Effector memory CD8-positive, alpha-beta T cell (primary cell): Measurements from ENCODE around the gene EPB41L4B.

ENCODE experiments used
- ATAC-seq: fragments of 150-1000 bp; cut with Tn5 transposase; replicated peaks from 2 replicates; pipeline ENCODE4 v1.10.0; 2021; ENCODE audit warnings: mild to moderate bottlenecking, moderate library complexity
- DNase-seq, 3 experiments: peaks; one replicate each; pipeline ENCODE4 v3.0.0; 2021
- H3K27ac Mint-ChIP-seq, 2 donors: one replicate each; pipeline ENCODE4 v1.8.0; 2022; ENCODE audit warnings: mild to moderate bottlenecking in 2 of 2, mixed read lengths in 2 of 2, moderate library complexity in 2 of 2
- H3K27me3 Mint-ChIP-seq, 2 donors: one replicate each; pipeline ENCODE4 v1.8.0; 2022; ENCODE audit warnings: mixed read lengths in 2 of 2
- H3K36me3 Mint-ChIP-seq: one replicate; pipeline ENCODE4 v1.8.0; 2022; ENCODE audit warnings: mild to moderate bottlenecking, moderate library complexity, mixed read lengths; ENCODE audit not compliant: insufficient read depth
- H3K4me1 Mint-ChIP-seq, 2 donors: one replicate each; pipeline ENCODE4 v1.8.0; 2022; ENCODE audit warnings: low read depth in 2 of 2, mixed read lengths in 2 of 2
- H3K4me3 Mint-ChIP-seq, 2 donors: one replicate each; pipeline ENCODE4 v1.8.0; 2022; ENCODE audit warnings: mild to moderate bottlenecking in 2 of 2, mixed read lengths in 2 of 2, moderate library complexity in 2 of 2
- H3K9me3 Mint-ChIP-seq, 2 donors: one replicate each; pipeline ENCODE4 v1.8.0; 2022; ENCODE audit warnings: mixed read lengths in 2 of 2

EPB41L4B gene

DNA sequence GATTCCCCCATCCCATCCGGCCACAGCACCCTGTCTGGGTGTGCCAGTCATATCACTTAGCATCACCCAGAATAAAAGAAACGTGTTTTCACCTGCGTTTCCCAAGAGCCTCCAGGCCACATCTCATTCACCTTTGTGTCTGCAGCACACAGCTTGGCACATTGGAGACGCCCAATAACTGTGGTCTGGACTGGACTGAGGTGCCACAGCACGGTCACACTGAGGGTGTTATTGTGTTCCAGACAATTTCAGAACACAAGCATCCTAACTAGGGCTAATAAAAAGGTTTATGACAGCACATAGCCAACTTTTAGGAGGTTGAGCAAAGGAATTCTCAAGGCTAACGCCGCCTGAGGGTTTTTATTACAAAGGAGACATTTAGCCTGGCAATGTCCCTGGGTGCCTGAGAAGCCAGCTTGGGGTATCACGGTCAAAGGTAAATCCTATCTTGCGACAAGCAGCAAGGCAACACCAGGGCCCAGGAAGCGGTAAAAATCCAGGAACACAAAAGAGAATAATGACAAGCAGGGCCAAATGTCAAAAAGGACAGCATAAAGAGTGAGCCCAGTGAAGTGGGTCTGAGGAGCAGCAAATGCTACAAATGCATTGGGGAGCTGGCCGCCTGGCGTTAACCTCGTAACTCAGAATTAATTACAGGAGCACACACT is 3.4 kb downstream of the EPB41L4B start:
- Mint-ChIP-seq H3K4me3 (no peak overlapping the region), H3K36me3 (no peaks in the 10 kb centered on the region), H3K4me1 (peaks cover 4 to 7% of the 10 kb centered on the region in 2 donors), H3K9me3 (peaks cover 2 to 5% of the 10 kb centered on the region in 2 donors), H3K27ac (no peak overlapping the region), H3K27me3 (peaks cover 66 to 88% of the 10 kb centered on the region in 2 donors)
- ATAC-seq: no peak
- no peak for DNase-seq

DNA sequence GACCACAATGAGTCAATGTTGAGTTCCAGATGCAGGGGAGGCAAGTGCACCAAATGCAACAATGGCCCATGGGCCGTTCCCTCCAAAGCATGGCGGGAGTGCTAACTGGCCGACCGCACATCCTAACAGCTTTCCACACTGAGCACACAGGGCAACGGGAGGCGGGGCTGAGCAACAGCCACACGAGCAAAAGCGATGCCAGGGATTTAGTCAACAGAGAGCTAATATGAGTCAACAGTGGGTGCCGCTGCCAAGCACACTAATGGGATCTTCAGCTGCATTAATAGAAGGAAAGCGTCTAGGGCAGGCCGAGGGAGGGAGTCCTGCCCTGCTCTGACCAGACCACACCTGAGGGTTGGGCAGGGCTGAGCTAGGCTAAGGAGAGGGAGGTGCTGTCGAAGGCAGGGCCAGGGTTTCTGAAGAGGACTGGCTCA is 4.6 kb downstream of the EPB41L4B start:
- ATAC-seq (no peak), DNase-seq (no peak)
- H3K27ac Mint-ChIP-seq: no peak overlapping the region
- H3K4me1 Mint-ChIP-seq: peaks cover 4 to 11% of the 10 kb centered on the region in 2 donors
- H3K27me3 Mint-ChIP-seq: peaks cover 54 to 84% of the 10 kb centered on the region in 2 donors
- peaks cover 2 to 5% of the 10 kb centered on the region in 2 donors for H3K9me3 Mint-ChIP-seq
- no peaks in the 10 kb centered on the region for H3K36me3 Mint-ChIP-seq
- no peak overlapping the region for H3K4me3 Mint-ChIP-seq

DNA sequence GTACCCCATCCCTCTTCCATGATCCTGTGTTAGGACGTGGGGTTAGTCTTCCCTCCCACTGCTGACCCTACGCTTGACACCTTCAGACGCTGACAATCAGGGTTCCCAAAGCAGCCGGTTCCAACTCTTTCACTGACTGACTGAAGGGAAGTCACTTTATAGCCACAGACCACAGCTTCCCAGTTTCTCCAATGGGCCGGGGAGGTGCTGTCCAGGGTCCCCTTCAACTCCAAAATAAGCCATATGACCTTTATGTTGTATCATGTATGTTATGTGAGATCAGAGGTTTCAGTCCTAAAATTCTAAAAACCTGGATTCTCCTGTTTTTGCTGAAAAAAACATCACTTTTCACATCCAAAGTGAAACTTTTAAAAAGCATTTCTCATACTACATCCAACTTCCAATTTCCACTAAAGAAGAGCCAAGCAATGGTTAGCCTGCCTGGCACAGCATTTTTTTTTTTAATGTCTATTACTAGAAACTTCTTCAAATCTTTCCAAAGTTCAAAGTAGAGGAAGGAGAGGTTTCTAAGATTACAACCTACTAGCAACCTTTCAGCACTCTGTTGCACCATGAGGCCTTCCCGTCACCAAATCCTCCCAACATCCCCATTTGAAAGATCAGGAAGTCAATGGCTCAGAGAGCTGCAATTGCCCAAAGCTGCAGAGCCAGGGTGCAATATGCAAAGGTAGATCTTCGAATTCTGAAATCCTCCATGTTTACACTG is 5.2 kb downstream of the EPB41L4B start:
- peaks cover 0 to 8% of the 10 kb centered on the region in 2 donors for H3K4me1 Mint-ChIP-seq
- H3K4me3 Mint-ChIP-seq: no peak overlapping the region
- H3K9me3 Mint-ChIP-seq: peaks cover 0 to 5% of the 10 kb centered on the region in 2 donors
- no peak overlapping the region for H3K27ac Mint-ChIP-seq
- ATAC-seq (no peak), DNase-seq (no peak)
- H3K27me3 Mint-ChIP-seq: peaks cover 53 to 84% of the 10 kb centered on the region in 2 donors
- no peaks in the 10 kb centered on the region for H3K36me3 Mint-ChIP-seq

DNA sequence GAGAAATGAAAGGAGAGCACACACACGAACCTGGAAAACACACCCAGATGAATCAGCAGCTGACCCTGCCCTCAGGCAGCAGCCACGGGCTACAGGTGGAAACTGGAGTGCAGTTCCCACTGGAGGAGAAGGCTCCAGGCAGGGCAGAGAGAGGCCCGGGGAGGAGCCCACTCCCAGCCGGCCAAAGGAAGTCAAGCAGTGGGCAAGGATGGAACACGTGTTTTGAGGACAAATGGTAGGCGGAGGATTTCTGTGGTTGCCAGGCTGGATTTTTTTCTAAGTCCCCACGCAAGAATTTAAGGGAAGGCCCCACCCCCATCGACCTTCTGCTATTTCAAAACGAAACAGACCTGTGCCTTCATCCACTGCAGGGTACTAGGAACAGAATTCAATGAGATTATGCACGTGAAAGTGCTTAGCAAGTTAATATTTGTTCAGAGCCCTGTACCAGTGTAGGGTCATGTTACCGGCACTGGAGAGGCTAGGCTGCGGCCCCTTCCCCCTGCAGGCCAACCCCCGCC is 6.8 kb downstream of the EPB41L4B start:
- H3K4me3 Mint-ChIP-seq: no peak overlapping the region
- ATAC-seq (no peak), DNase-seq (no peak)
- H3K9me3 Mint-ChIP-seq: peaks cover 0 to 5% of the 10 kb centered on the region in 2 donors
- H3K36me3 Mint-ChIP-seq: no peaks in the 10 kb centered on the region
- no peak overlapping the region for H3K27ac Mint-ChIP-seq
- H3K4me1 Mint-ChIP-seq: peaks cover 0 to 4% of the 10 kb centered on the region in 2 donors
- peaks cover 66 to 81% of the 10 kb centered on the region in 2 donors for H3K27me3 Mint-ChIP-seq

DNA sequence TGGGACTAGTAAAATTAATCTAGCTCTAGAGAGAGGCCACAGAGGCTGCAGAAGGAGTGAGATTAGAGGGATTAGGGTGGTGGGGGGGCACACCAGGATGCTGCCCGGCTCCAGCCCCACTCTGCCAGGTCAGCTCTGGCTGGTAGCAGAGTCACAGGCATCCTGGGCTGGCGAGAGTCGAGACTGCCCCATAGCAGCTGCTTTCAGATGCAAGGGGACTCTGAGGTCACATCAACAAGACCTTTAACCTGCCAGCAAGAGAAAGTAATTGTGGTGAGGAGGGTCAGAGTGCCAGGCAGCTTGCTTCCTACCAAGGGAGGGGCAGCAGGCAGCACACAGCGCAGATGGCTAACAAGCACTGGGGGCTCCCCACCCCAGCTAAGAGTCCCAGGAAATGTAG is 7.5 kb downstream of the EPB41L4B start:
- Mint-ChIP-seq H3K9me3 (peaks cover 0 to 5% of the 10 kb centered on the region in 2 donors), H3K36me3 (no peaks in the 10 kb centered on the region), H3K27ac (no peak overlapping the region), H3K4me3 (no peak overlapping the region), H3K4me1 (peaks cover 0 to 4% of the 10 kb centered on the region in 2 donors), H3K27me3 (peaks cover 60 to 76% of the 10 kb centered on the region in 2 donors)
- no peak for DNase-seq
- no peak for ATAC-seq

DNA sequence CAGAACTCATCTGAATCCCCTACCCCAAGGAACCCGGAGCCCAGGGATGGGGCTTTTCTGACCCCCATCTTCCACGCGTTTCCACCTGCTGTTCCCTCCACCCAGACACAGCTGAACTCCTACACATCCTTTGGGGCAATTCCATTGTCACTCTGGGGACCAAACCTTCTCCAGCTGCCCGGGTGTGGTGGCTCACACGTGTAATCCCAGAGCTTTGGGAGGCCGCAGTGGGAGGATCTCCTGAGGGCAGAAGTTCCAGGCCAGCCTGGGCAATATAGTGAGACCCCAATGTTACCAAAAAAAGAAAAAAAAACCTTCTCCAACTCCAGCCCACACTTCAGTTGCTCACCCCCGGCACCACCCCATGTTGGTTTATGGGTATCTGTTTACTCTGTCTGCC is 8.1 kb downstream of the EPB41L4B start:
- Mint-ChIP-seq H3K4me3 (no peak overlapping the region), H3K4me1 (peaks cover 0 to 4% of the 10 kb centered on the region in 2 donors), H3K27ac (no peak overlapping the region), H3K36me3 (no peaks in the 10 kb centered on the region), H3K27me3 (peaks cover 58 to 76% of the 10 kb centered on the region in 2 donors), H3K9me3 (peaks cover 0 to 5% of the 10 kb centered on the region in 2 donors)
- DNase-seq (no peak), ATAC-seq (no peak)

DNA sequence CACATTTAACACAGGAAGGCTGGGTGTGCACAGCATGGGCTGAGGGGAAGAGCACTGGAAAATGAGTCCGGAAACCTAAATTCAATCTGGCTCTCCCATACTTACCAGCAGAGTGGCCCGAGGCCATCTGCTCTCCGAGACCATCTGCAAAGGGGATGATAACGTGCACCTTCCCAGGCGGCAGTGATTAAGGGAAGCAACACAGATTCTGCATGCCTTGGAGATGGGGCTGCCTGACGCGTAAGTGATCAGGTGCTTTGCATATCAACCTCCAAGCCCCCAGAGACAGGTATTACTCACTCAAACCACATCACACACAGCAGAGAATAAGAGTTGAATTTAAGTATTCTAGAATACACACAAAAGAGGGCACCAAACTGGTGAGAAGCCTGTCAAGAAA is 9.1 kb downstream of the EPB41L4B start:
- no peaks in the 10 kb centered on the region for H3K36me3 Mint-ChIP-seq
- H3K4me1 Mint-ChIP-seq: peaks cover 0 to 4% of the 10 kb centered on the region in 2 donors
- peaks cover 56 to 75% of the 10 kb centered on the region in 2 donors for H3K27me3 Mint-ChIP-seq
- DNase-seq: no peak
- H3K4me3 Mint-ChIP-seq: no peak overlapping the region
- H3K27ac Mint-ChIP-seq: no peak overlapping the region
- peaks cover 0 to 5% of the 10 kb centered on the region in 2 donors for H3K9me3 Mint-ChIP-seq
- ATAC-seq: no peak

DNA sequence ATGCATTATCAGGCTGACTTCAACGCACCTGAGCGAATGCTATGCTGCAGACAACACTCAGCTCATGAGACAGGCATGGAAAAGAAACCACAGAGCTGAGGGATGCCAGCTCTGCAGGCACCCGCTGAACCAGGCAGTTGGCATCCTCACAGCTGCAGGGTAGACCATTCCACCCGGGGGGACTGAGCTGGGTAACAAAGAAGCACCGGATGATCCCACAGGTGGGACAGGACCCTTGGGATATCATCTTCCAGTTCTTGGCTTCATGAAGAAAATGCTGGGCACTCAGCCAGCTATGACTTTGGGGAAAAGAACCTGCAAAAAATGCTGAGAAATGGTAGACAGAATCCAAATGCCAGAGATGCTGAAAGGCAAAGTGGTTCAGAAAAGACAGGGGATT is 9.6 kb downstream of the EPB41L4B start:
- H3K36me3 Mint-ChIP-seq: no peaks in the 10 kb centered on the region
- no peak for DNase-seq
- no peak overlapping the region for H3K4me3 Mint-ChIP-seq
- H3K4me1 Mint-ChIP-seq: peaks cover 0 to 4% of the 10 kb centered on the region in 2 donors
- H3K9me3 Mint-ChIP-seq: peaks cover 0 to 4% of the 10 kb centered on the region in 2 donors
- H3K27me3 Mint-ChIP-seq: peaks cover 53 to 71% of the 10 kb centered on the region in 2 donors
- H3K27ac Mint-ChIP-seq: no peak overlapping the region
- no peak for ATAC-seq

DNA sequence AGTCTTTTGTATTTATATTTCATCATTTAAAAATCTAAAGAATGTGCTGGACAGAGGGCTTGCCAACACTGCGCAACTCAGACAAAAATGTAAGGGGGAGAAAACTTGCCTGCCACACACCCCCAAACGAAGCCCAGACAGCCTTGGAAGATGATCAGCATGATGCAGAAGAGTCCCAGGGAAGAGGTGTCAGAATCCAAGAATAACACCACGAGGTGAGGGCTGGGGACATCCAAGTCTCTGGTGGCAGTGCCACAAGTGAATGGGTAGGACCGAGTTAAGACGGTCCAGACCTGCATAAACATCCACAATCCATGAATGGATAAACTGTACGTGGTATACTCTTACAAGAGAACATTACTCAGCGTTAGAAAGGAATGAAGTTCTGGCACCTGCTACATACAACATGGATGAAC is 10.4 kb downstream of the EPB41L4B start:
- no peaks in the 10 kb centered on the region for H3K36me3 Mint-ChIP-seq
- H3K27ac Mint-ChIP-seq: no peak overlapping the region
- H3K4me3 Mint-ChIP-seq: no peak overlapping the region
- H3K9me3 Mint-ChIP-seq: no peaks in the 10 kb centered on the region
- peaks cover 45 to 63% of the 10 kb centered on the region in 2 donors for H3K27me3 Mint-ChIP-seq
- no peak for DNase-seq
- no peak for ATAC-seq
- H3K4me1 Mint-ChIP-seq: peaks cover 0 to 4% of the 10 kb centered on the region in 2 donors

DNA sequence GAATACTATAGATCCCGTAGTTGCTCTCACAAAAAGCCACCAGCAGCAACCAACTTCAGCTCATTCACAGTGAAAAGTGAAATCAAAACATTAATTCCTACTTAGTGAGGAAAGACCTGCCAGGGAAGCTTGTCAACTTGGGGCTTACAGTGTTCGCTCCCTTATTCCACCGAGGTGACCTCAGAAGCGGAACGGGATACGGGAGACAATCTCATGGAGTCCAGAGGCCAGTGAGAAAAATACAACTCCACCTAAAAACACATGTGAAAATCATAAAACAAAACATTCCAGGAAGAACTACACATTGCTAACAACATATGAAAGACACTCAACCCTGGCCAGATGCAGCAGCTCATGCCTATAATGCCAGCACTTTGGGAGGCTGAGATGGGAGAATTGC is 11.6 kb downstream of the EPB41L4B start:
- Mint-ChIP-seq H3K9me3 (no peaks in the 10 kb centered on the region), H3K4me1 (peaks cover 0 to 4% of the 10 kb centered on the region in 2 donors), H3K4me3 (no peak overlapping the region), H3K36me3 (no peaks in the 10 kb centered on the region), H3K27me3 (peaks cover 43 to 60% of the 10 kb centered on the region in 2 donors), H3K27ac (no peak overlapping the region)
- ATAC-seq (no peak), DNase-seq (no peak)

DNA sequence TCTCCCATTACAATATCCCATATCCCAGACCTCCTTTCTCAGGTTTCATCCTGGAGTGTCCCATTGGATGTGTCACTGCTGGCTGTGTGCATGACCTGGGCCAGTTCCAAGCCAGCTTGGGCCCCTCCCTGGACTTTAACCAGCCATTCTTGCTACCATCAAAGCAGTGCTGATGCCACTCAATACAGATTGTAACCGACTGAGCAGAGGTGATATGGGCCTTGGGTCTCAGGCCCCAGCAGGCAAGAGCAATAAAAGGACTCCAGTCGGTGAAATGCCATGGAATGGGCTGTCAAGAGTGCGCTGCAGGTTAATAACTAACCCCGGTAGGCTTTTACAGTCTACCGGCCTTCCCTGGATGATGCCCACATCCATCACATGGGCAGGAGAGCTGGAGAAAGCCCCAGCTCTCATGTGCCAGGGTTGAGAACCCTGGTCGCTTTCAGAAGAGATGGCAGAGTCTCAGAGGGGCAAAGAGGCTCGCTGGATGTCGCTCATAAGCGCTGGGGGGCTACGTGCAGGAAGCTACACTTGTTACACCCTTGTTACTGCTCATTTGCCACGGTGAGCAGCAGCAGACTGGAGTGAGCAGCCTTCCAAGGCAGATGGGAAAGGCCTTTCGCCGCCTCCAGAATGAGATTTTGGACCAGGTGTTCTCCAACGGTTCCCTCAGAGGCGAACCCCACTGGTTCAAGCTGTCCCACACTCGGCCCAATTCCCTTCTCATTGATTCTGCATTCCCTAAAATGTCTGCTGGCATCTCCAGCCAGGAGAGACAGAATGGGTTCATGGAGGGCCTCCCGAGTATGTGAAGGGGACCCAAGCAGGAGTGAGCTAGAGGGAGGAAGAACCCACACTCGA is 13.2 kb downstream of the EPB41L4B start:
- peaks cover 39 to 50% of the 10 kb centered on the region in 2 donors for H3K27me3 Mint-ChIP-seq
- H3K36me3 Mint-ChIP-seq: no peaks in the 10 kb centered on the region
- H3K27ac Mint-ChIP-seq: no peak overlapping the region
- H3K4me1 Mint-ChIP-seq: peaks cover 0 to 4% of the 10 kb centered on the region in 2 donors
- no peak overlapping the region for H3K4me3 Mint-ChIP-seq
- DNase-seq (no peak), ATAC-seq (no peak)
- H3K9me3 Mint-ChIP-seq: no peaks in the 10 kb centered on the region

DNA sequence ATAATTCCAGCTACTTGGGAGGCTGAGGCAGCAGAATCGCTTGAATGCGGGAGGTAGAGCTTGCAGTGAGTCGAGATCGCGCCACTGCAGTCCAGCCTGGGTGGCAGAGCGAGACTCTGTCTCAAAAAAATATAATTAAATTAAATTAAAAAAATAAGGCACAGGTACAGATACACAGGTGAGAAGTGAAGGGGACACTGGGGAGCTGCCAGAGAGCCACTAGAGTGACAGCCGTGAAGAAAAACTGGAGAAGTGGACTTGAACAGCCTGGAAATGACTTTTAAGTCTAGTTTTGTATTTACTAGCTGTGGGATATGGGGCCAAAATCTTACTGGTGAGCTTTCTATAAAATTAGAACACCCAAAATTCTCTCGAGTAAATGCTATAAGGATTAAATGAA is 15.1 kb downstream of the EPB41L4B start:
- H3K4me3 Mint-ChIP-seq: no peak overlapping the region
- no peak for ATAC-seq
- H3K9me3 Mint-ChIP-seq: peaks cover 0 to 2% of the 10 kb centered on the region in 2 donors
- peaks cover 51 to 55% of the 10 kb centered on the region in 2 donors for H3K27me3 Mint-ChIP-seq
- no peak overlapping the region for H3K27ac Mint-ChIP-seq
- no peaks in the 10 kb centered on the region for H3K4me1 Mint-ChIP-seq
- H3K36me3 Mint-ChIP-seq: no peaks in the 10 kb centered on the region
- DNase-seq: no peak

DNA sequence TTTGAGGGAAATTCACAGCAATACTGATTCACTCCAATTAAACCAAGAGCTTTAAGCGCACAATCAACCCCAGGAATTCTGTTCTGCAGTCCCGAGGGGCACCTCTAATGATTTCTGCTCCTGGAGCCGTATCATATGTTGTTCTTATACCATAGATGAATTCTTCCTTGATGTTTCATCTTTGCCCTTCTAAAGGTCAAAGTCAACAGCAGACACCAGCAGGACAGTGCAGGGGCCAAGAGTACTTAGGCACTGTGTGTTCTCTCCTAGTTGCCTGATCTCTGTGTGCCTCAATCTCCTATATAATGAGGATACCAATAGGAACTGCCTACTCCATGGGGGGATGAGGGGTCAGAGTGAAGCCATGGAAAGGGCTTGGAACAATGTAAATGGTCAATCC is 16.5 kb downstream of the EPB41L4B start:
- Mint-ChIP-seq H3K27me3 (peaks cover 45 to 59% of the 10 kb centered on the region in 2 donors), H3K9me3 (peaks cover 0 to 2% of the 10 kb centered on the region in 2 donors), H3K4me3 (no peak overlapping the region), H3K4me1 (no peaks in the 10 kb centered on the region), H3K36me3 (no peaks in the 10 kb centered on the region), H3K27ac (no peak overlapping the region)
- ATAC-seq (no peak), DNase-seq (no peak)
